GM21423 (cell line): ENCODE data around the gene C8A.

ENCODE experiments used
- ATAC-seq: cut with Tn5 transposase; IDR thresholded peaks from one replicate; pipeline ENCODE4 v1.9.1; 2021; ENCODE audit warnings: mild to moderate bottlenecking, moderate library complexity; ENCODE audit not compliant: unreplicated experiment

The C8A gene

GRCh38 chr1:56836359-56836758 is 18.2 kb upstream of the C8A start:
- ATAC-seq, result no peak

GRCh38 chr1:56837244-56837939 is 17.2 kb upstream of the C8A start:
- no peak for ATAC-seq

DNA sequence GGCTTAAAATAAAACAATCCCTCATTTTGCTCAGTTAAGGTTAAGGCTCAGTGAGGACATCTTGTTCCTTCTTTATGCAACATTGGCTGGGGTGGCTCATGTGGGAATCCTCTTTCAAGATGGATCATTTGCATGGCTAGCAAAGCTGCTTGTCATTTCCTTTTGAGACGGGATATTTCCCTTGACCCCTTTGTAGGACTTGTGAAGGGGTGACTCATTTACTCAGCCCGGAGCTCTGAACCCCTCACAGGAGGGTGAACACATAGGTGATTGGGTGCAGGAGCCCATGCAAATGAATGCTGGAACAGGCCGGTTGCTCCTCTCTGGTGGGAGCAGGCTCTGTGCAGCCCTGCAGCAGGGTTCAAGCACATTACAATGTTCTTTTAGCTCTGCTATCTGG is 15.8 kb upstream of the C8A start:
- no peak for ATAC-seq

DNA sequence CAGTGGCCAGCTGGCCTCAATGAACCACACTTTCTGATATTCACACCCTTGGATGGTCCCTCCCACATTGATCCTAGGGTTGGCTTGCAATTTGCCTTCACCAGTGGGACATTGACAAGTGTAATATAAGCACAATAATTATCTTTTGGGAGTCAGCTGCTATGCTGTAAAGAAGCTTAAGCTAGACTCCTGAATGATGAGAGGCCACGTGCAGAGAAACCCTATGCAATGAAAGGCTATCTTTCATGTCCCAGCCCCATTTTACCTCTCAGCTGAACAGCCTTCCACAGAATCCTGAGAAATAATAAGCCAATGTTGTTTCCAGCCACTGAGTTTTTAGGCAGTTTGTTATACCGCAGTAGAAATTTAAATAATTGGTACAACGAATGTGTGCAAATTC is 11.1 kb upstream of the C8A start:
- ATAC-seq, result no peak

DNA sequence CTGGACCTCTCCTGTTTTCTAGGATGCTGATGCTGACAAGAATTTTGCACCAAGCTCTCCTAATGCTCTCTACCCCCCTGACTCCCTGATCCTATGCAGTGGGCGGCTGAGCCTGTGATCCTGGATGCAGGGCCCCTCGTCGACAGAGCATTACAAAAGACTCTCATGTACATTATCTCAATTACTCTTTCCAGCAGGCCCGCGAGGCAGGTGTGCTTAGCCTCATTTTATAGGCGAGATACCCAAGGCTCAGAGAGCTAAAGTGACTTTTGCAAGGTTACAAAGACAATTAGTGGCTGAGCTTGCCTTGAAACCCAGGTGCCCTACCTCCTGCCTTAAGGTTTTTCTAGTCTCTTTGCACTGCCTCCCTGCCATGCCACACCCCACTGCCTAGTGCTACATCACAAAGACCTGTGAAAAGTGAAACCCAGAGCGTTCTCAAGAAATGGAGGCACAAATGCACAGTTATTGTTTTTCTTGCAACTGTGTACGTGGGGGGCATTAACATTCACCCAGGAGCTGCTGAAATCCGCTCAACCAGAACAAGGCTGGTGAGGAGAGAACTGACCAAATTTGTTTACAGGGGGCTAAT is 10.0 kb upstream of the C8A start:
- no peak for ATAC-seq

- no peak for ATAC-seq
Observed at GRCh38 chr1:56845343-56845742, 9.3 kb upstream of the C8A start.

GRCh38 chr1:56849750-56850149 is 4.8 kb upstream of the C8A start:
- no peak for ATAC-seq

GRCh38 chr1:56850411-56850810 is 4.2 kb upstream of the C8A start:
- ATAC-seq, result no peak

- ATAC-seq, result no peak
Observed at GRCh38 chr1:56850922-56851321, 3.7 kb upstream of the C8A start.

DNA sequence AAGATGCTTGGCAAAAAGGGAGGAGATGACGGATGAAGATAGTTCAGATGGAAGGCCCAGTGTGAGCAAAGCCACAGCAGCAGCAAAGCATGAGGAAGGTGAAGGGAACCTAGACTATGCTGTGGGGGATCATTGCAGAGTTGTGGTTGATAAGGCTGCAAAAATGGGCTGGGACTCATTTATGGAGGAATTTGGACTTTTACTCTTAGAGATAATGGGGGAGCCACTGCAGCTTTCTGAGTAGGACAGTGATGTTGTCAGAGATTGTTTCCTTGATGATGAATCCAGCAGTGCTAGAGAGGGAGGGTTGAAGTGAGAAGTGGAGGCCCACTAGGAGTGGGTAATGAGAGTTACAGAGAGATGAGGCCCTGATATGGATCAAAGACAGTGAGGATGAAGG is 2.1 kb upstream of the C8A start:
- no peak for ATAC-seq

- no peak for ATAC-seq
Observed at GRCh38 chr1:56855190-56855589, 593 bp downstream of the C8A start.

DNA sequence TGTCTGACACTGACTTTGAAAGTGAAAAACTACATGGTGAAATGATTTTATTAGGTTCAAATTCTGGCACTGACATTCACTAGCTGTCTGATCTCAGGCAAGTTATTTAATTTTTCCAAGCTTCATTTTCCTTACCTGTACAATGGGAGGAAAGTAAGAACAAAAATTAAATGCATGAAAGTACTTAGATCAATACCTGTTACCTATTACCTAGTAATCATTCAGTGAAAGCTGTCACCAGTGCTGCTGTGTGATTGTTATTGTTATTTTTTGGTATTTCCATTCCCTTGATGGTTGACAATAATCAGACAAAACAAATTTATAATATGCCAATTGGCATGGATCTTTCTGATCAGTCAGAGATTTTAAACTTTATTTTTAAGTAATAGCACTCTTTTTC is 1.6 kb downstream of the C8A start:
- ATAC-seq, result no peak

DNA sequence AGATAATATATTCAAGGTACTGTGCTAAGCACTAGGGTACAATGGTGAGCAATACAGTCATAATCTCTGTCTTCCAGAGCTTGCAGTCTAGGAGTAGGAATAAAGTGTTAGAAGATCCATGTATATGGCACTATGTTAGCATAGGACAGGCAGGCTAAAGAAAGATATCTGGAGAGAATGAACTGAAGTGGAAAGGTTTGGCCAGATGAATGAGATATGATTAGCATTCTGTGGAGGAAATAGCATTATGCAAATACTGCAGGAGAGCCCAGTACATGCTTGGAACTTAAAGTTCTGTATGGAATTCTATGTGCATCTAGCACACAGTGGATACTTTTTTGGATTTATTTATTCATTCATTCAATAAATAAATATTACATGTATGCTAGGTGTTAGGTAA is 4.7 kb downstream of the C8A start:
- no peak for ATAC-seq

- ATAC-seq, result no peak
Observed at GRCh38 chr1:56863265-56863992, 8.8 kb downstream of the C8A start.

- ATAC-seq, result no peak
Observed at GRCh38 chr1:56864430-56864829, 9.8 kb downstream of the C8A start.

- ATAC-seq, result no peak
Observed at GRCh38 chr1:56866656-56867055, 12.1 kb downstream of the C8A start.

DNA sequence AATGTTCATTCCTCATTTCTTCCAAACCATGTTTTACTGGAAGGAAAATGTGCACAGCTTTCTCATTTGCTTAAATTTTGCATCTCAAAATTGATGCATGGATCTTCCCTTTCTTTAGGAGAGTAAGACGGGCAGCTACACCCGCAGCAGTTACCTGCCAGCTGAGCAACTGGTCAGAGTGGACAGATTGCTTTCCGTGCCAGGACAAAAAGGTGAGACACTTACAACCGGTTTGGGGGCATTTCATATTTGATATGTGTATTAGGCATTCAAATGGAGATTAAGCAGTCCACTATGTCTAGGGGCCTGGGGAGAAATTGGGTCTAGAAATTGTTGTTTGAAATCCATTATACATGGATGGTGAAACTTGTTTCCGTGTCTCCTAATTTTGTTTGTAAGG is 12.9 kb downstream of the C8A start:
- ATAC-seq, result no peak

GRCh38 chr1:56868761-56869160 is 14.2 kb downstream of the C8A start:
- ATAC-seq, result no peak

GRCh38 chr1:56872597-56872996 is 18.0 kb downstream of the C8A start:
- no peak for ATAC-seq

GRCh38 chr1:56873213-56873612 is 18.6 kb downstream of the C8A start:
- ATAC-seq, result no peak

DNA sequence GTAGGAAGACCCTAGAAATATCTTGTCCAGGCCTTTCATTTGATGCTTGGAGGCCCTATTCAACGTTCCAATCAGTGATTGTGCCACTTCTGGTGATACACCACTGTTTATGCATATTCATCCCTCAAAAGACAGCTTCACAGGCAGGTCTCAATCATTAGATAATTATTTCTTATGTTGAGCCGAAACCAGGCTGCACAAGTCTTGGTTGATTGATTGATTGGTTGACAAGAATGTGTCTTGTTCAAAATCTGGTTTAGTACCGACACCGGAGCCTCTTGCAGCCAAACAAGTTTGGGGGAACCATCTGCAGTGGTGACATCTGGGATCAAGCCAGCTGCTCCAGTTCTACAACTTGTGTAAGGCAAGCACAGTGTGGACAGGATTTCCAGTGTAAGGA is 20.1 kb downstream of the C8A start:
- no peak for ATAC-seq

- no peak for ATAC-seq
Observed at GRCh38 chr1:56877973-56878372, 23.4 kb downstream of the C8A start.
